GM19099 (cell line): ENCODE data around the gene NTF3.

Experiments used
- POLR2A ChIP-seq: IDR thresholded peaks from 3 replicates; pipeline ENCODE4 v1.6.1; 2011; ENCODE audit warnings: low read depth; ENCODE audit not compliant: insufficient read length; ENCODE audit errors: extremely low read depth

NTF3 gene

DNA sequence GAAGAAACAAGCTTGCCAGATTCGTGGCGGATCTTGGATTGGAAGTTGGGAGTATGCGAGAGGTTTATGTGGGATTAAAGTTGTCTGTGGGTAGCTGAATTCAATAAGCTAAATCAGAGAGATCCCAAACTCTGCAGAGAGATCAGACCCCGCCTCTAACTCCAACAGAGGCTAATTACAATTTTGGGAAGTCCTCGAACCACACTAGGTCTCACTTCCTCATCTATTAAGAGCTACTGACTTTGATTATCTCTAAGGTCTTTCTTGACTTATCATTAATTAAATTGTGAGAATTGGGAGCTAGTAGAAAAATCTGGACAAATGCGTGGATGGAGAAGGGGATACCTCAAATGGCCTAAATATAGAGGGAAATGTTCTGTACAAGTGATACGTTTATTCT is 9.1 kb downstream of the NTF3 start:
- TF ChIP-seq POLR2A: no peak

- no peak for TF ChIP-seq POLR2A
These were observed 9.8 kb downstream of the NTF3 start for GRCh38 chr12:5441497-5442236.

- no peak for TF ChIP-seq POLR2A
These were observed 10.5 kb downstream of the NTF3 start for GRCh38 chr12:5442251-5443006.

DNA sequence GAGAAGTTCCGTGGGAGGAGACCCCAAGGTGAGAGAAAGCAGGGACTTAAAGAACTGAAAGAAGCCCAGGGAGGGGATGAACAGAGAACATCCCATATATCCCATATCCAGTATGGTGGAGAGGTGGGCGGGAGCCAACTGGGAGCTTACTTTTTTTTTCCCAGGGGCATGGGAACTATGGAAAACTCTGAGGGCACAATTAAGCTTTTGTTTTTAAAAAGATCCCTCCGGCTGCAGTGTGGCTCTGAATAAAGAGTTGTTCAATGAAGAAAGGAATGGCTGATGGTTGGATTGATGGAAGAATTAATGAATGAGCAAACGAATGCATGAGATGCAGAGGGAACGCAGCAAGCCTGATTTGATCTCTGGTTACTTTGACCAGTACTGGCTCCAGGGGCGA is 12.6 kb downstream of the NTF3 start:
- no peak for TF ChIP-seq POLR2A

GRCh38 chr12:5447320-5447719 is 15.4 kb downstream of the NTF3 start:
- no peak for TF ChIP-seq POLR2A

DNA sequence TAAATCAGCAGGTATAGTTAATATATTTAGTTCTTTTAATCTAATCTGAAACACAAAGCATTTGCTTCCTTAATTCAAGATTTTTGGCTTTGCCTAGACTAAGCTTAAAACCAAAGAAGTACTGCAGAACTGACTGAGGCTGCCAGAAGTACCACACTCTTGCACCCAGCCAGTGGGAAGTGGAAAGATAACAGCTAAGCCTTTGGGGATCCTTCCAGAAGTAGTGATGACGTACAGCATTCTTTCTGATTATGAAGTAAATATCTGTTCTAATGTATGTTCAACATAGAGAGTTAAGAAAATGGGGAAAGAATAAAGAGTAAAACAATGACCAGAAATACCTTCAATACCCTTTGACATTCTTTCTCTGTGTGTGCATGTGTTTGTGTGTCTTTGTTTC is 19.3 kb downstream of the NTF3 start:
- no peak for TF ChIP-seq POLR2A

GRCh38 chr12:5452569-5452968 is 20.7 kb downstream of the NTF3 start:
- TF ChIP-seq POLR2A: no peak

DNA sequence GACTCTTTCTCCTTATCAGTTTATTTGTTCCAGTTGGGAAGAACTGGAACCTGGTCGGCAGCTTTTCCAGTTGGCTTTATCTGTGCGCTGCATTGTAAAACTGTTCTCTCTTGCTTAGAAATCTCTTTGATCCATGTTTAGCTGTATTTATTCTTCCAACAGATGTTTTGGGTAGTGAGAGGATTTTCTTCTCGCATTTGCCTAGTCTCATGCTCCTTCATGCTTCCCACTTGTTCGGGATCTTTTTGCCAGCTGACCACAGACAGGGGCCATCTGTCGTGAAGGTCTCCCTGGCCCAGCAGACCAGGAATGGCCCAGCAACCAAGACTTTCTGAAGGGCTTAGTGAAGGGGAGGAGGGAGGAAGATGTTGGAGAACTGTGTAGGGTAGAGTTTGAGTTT is 21.6 kb downstream of the NTF3 start:
- no peak for TF ChIP-seq POLR2A

- no peak for TF ChIP-seq POLR2A
These were observed 23.1 kb downstream of the NTF3 start for GRCh38 chr12:5455045-5455444.

DNA sequence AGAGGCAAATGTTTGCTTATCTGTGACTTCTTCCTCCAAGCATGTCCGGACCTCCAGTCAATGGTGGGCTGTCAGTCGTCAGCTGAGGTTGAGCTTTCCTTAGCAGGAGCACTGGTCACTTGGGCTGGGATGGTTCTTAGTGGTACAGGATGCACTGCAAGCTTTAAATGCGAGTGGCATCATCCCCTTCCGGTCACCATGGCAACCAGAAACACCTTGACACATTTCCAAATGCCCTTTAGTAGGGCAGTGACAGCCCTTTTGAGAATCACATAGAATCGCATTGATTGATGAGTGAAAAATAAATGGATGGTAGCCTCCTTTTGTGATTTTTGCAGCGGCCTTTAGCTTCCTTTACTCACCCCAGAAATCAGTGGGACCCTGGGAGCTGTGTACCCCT is 24.1 kb downstream of the NTF3 start:
- TF ChIP-seq POLR2A: no peak

DNA sequence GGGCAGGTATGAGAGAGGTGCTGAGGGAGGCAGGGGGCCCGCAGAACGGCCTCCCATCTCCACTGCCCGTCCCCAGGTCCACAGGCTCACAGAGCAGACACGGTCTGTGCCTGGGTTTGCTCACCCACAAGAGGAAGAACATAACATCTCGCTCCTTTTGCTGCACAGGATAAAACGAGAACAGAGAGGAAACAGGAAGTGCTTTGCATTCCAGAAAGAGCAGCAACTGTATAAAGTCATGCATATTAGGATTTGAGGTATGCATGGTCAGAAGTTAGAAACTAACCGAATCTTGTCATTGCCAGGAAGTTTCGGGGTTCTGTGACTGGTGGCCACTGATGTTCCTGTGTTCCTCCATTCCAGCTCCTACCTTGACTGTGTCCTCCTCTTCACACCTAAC is 25.0 kb downstream of the NTF3 start:
- TF ChIP-seq POLR2A: no peak

DNA sequence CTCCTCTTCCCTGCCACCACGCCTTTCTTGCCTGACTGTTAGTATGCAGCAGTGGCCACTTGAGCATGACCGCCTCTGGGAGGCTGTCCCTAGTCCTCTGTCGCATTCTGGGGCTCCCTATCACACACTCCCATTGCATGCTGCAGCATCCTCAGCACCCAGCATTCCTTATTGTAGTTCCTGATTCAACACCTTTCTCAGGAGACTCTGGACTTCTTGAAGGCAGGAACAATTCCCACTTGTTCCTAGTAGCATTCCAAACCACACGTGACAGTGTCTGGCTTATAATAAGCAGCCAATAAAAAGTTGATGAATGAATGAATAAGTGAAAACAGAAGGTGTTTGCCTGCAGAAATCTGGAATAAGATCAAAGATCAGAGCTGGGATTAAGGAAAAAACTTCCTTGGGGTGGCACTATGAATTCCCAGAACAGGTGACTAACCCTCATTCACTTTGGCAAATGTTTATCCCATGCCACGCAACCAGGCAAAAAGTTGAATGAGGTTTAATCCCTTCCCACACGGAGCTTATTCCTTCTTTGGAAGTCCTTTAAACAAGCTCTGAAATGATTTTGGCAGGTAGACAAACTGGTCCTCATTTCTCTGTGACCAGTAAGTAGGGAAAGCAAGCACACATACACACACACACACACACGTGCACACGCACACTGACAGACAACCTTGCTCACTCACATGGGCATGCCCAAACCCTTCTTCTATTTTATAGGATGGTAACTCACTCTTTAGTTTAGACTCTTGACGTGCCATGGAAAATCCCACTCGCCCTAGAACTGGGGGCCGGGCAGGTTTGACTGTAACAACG is 26.5 kb downstream of the NTF3 start:
- no peak for TF ChIP-seq POLR2A

- TF ChIP-seq POLR2A: no peak
These were observed 27.3 kb downstream of the NTF3 start for GRCh38 chr12:5459051-5459782.

DNA sequence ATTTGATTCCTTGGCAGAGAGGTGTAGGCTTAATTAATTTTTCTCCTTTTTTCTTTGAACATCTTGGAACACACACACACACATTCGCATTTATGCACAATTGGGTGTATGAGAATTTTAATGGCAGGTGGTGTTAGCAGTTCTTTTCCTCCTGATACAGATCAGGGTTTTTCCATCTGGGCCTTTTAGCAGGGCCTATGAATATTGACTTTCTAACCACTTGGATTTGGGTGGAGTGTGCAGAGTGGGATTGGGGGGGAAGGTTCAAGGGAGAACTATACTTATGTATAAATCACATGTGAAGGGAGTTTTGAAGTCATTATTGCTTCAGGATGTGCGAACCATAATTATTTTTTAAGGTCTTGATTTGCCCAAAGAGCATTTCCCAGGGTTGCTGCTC is 28.9 kb downstream of the NTF3 start:
- no peak for TF ChIP-seq POLR2A

- no peak for TF ChIP-seq POLR2A
These were observed 30.1 kb downstream of the NTF3 start for GRCh38 chr12:5461966-5462365.
